Measurements from ENCODE around the gene FRY. TPM values are rescaled to one million over a fixed set of nuclear protein-coding genes. Genes with fewer than 3 reads are reported as not detected.

FRY gene
- total and polyA plus RNA-seq, 4 donors: 6.2 to 31.2 (median 12.7) TPM

GRCh38 chr13:32048816-32049215, 17.2 kb downstream of the FRY start:
- Histone ChIP-seq H3K9ac (ENCODE audit: low read depth in 1 of 2, low read length in 2 of 2) (no peak overlapping the region), H3K36me3 (ENCODE audit: control insufficient read depth in 4 of 4, insufficient read depth in 3 of 4, low read depth in 1 of 4, low read length in 3 of 4) (no peaks in the 10 kb centered on the region), H3K27ac (ENCODE audit: low read depth in 1 of 2, low read length in 2 of 2) (no peak overlapping the region), H3K4me1 (ENCODE audit: control insufficient read depth in 4 of 4, insufficient read depth in 4 of 4, low read length in 3 of 4) (peaks cover 4 to 21% (median 10%) of the 10 kb centered on the region in 4 donors), H3K4me3 (ENCODE audit: low read depth in 1 of 3, low read length in 3 of 3) (no peak overlapping the region), H3K27me3 (ENCODE audit: control insufficient read depth in 4 of 4, insufficient read depth in 4 of 4, low read length in 3 of 4) (no peaks in the 10 kb centered on the region), H3K9me3 (ENCODE audit: control insufficient read depth in 4 of 4, low read length in 3 of 4) (no peaks in the 10 kb centered on the region)
- no peak for TF ChIP-seq HNF4A (conservative IDR thresholded peaks at IDR 0.05)
- no peak for TF ChIP-seq REST (IDR thresholded peaks at IDR 0.05)
- DNase-seq (ENCODE audit: low spot score): no peak

- Histone ChIP-seq H3K9ac (ENCODE audit: low read depth in 1 of 2, low read length in 2 of 2) (no peak overlapping the region), H3K4me1 (ENCODE audit: control insufficient read depth in 4 of 4, insufficient read depth in 4 of 4, low read length in 3 of 4) (peaks cover 4 to 16% (median 9%) of the 10 kb centered on the region in 4 donors), H3K27ac (ENCODE audit: low read depth in 1 of 2, low read length in 2 of 2) (no peak overlapping the region), H3K27me3 (ENCODE audit: control insufficient read depth in 4 of 4, insufficient read depth in 4 of 4, low read length in 3 of 4) (no peaks in the 10 kb centered on the region), H3K9me3 (ENCODE audit: control insufficient read depth in 4 of 4, low read length in 3 of 4) (no peaks in the 10 kb centered on the region), H3K36me3 (ENCODE audit: control insufficient read depth in 4 of 4, insufficient read depth in 3 of 4, low read depth in 1 of 4, low read length in 3 of 4) (no peaks in the 10 kb centered on the region), H3K4me3 (ENCODE audit: low read depth in 1 of 3, low read length in 3 of 3) (no peak overlapping the region)
- 91% methylated on average over 4 of the region's 4 CpGs for WGBS
- TF ChIP-seq HNF4A (conservative IDR thresholded peaks at IDR 0.05) (no peak), TAF1 (conservative IDR thresholded peaks at IDR 0.05) (no peak), HNF4G (IDR thresholded peaks at IDR 0.05) (no peak), JUND (IDR thresholded peaks at IDR 0.05) (no peak), FOXA1 (IDR thresholded peaks at IDR 0.05) (no peak), CTCF (IDR thresholded peaks at IDR 0.05; ENCODE audit: low read depth, low read length, missing input control) (no peak), ZBTB33 (IDR thresholded peaks at IDR 0.05) (no peak), YY1 (IDR thresholded peaks at IDR 0.05) (no peak), NR2F2 (IDR thresholded peaks at IDR 0.05) (no peak), FOXA2 (IDR thresholded peaks at IDR 0.05) (no peak), MAX (IDR thresholded peaks at IDR 0.05) (no peak), ATF3 (IDR thresholded peaks at IDR 0.05) (no peak), SP1 (IDR thresholded peaks at IDR 0.05) (no peak), RXRA (IDR thresholded peaks at IDR 0.05) (no peak), GABPA (IDR thresholded peaks at IDR 0.05 in 1 of 2, conservative IDR thresholded peaks at IDR 0.05 in 1 of 2) (no peak), RAD21 (IDR thresholded peaks at IDR 0.05) (no peak), REST (IDR thresholded peaks at IDR 0.05) (no peak), EGR1 (IDR thresholded peaks at IDR 0.05; ENCODE audit: low read depth in 2 of 2) (no peak)
- DNase-seq (ENCODE audit: low spot score): no peak
These were observed 19.6 kb downstream of the FRY start for GRCh38 chr13:32051156-32051555.
